Trophoblast cell (in vitro differentiated cells and primary cell): Measurements from ENCODE around the gene AFDN. TPM values are rescaled to one million over a fixed set of nuclear protein-coding genes. Genes with fewer than 3 reads are reported as not detected.

Experiments used
- DNase-seq, 2 donors: peaks; one replicate each; pipeline ENCODE4 v3.0.0-alpha.2; 2016
- H2AFZ ChIP-seq: 2 replicates; pipeline ENCODE4 v1.6.1; 2013; ENCODE audit warnings: low read length, moderate library complexity, mild to moderate bottlenecking; ENCODE audit not compliant: insufficient read depth, poor library complexity
- H2AK5ac ChIP-seq: 2 replicates; pipeline ENCODE4 v1.6.1; 2013; ENCODE audit warnings: mild to moderate bottlenecking, low read length
- H2BK120ac ChIP-seq: 2 replicates; pipeline ENCODE4 v1.6.1; 2013; ENCODE audit warnings: low read length, mild to moderate bottlenecking, moderate library complexity; ENCODE audit not compliant: insufficient read depth, poor library complexity
- H2BK12ac ChIP-seq: 2 replicates; pipeline ENCODE4 v1.6.1; 2013; ENCODE audit warnings: mild to moderate bottlenecking, low read length, moderate library complexity
- H2BK5ac ChIP-seq: 2 replicates; pipeline ENCODE4 v1.6.1; 2013; ENCODE audit warnings: low read length, low read depth, moderate library complexity, mild to moderate bottlenecking; ENCODE audit not compliant: poor library complexity
- H3K14ac ChIP-seq: 2 replicates; pipeline ENCODE4 v1.6.1; 2013; ENCODE audit warnings: mild to moderate bottlenecking, low read length
- H3K18ac ChIP-seq: 2 replicates; pipeline ENCODE4 v1.6.1; 2013; ENCODE audit warnings: mild to moderate bottlenecking, low read length
- H3K23ac ChIP-seq: 2 replicates; pipeline ENCODE4 v1.6.1; 2013; ENCODE audit warnings: low read length
- H3K27ac ChIP-seq: 2 replicates; pipeline ENCODE4 v1.5.1; 2013; ENCODE audit warnings: low read depth, mild to moderate bottlenecking, inconsistent platforms, low read length, moderate library complexity
- H3K27me3 ChIP-seq: 2 replicates; pipeline ENCODE4 v1.6.1; 2013; ENCODE audit warnings: inconsistent platforms, mild to moderate bottlenecking, low read length, moderate library complexity; ENCODE audit not compliant: insufficient read depth
- H3K36me3 ChIP-seq, 2 experiments: 1 replicate in 1 of 2; 2 replicates in 1 of 2; pipeline ENCODE4 v1.6.1; 2013; ENCODE audit warnings: low read length in 2 of 2, mild to moderate bottlenecking in 2 of 2, moderate library complexity in 1 of 2; ENCODE audit not compliant: insufficient read depth in 2 of 2, control insufficient read depth in 1 of 2
- H3K4ac ChIP-seq: 2 replicates; pipeline ENCODE4 v1.6.1; 2013; ENCODE audit warnings: low read depth, mild to moderate bottlenecking, low read length, moderate library complexity
- H3K4me1 ChIP-seq, 2 experiments: 1 replicate in 1 of 2; 2 replicates in 1 of 2; pipeline ENCODE4 v1.6.1; 2013; ENCODE audit warnings: low read length in 2 of 2, mild to moderate bottlenecking in 2 of 2, moderate library complexity in 1 of 2; ENCODE audit not compliant: insufficient read depth in 2 of 2, control insufficient read depth in 1 of 2
- H3K4me2 ChIP-seq: 2 replicates; pipeline ENCODE4 v1.6.1; 2013; ENCODE audit warnings: inconsistent platforms, mild to moderate bottlenecking, low read length, moderate library complexity
- H3K4me3 ChIP-seq: 2 replicates; pipeline ENCODE4 v1.5.1; 2013; ENCODE audit warnings: mild to moderate bottlenecking, low read depth, low read length, inconsistent platforms
- H3K79me1 ChIP-seq: one replicate; pipeline ENCODE4 v1.6.1; 2013; ENCODE audit warnings: low read length
- H3K79me2 ChIP-seq: 2 replicates; pipeline ENCODE4 v1.6.1; 2013; ENCODE audit warnings: low read length, mild to moderate bottlenecking; ENCODE audit not compliant: control insufficient read depth, insufficient read depth, poor library complexity
- H3K9ac ChIP-seq: 2 replicates; pipeline ENCODE4 v1.6.1; 2013; ENCODE audit warnings: mild to moderate bottlenecking, low read length
- H3K9me3 ChIP-seq: 2 replicates; pipeline ENCODE4 v1.6.1; 2013; ENCODE audit warnings: low read depth, mild to moderate bottlenecking, control low read depth, inconsistent platforms, low read length; ENCODE audit not compliant: insufficient read depth
- H4K12ac ChIP-seq: 2 replicates; pipeline ENCODE4 v1.6.1; 2013; ENCODE audit warnings: low read depth, mild to moderate bottlenecking, low read length, moderate library complexity
- H4K8ac ChIP-seq: 2 replicates; pipeline ENCODE4 v1.6.1; 2013; ENCODE audit warnings: low read depth, mild to moderate bottlenecking, low read length, moderate library complexity
- H4K91ac ChIP-seq: one replicate; pipeline ENCODE4 v1.6.1; 2013; ENCODE audit warnings: low read depth, mild to moderate bottlenecking, low read length, moderate library complexity
- WGBS: extraction: QIAGEN DNeasy Blood & Tissue Kit; methylation state at CpG from one replicate; pipeline ENCODE4 v1.1.7; 2013; ENCODE audit warnings: missing lambda C conversion rate; ENCODE audit not compliant: insufficient read length, insufficient coverage; ENCODE audit errors: extremely low coverage; 5-methylcytosine and 5-hydroxymethylcytosine counted together
- polyA plus RNA-seq: library from polyadenylated mRNA; stranded (reverse); fragments of 200-250 nt; gene quantifications from 2 replicates; pipeline ENCODE4 v1.2.3, GENCODE V29; 2013

Gene AFDN, protein sequence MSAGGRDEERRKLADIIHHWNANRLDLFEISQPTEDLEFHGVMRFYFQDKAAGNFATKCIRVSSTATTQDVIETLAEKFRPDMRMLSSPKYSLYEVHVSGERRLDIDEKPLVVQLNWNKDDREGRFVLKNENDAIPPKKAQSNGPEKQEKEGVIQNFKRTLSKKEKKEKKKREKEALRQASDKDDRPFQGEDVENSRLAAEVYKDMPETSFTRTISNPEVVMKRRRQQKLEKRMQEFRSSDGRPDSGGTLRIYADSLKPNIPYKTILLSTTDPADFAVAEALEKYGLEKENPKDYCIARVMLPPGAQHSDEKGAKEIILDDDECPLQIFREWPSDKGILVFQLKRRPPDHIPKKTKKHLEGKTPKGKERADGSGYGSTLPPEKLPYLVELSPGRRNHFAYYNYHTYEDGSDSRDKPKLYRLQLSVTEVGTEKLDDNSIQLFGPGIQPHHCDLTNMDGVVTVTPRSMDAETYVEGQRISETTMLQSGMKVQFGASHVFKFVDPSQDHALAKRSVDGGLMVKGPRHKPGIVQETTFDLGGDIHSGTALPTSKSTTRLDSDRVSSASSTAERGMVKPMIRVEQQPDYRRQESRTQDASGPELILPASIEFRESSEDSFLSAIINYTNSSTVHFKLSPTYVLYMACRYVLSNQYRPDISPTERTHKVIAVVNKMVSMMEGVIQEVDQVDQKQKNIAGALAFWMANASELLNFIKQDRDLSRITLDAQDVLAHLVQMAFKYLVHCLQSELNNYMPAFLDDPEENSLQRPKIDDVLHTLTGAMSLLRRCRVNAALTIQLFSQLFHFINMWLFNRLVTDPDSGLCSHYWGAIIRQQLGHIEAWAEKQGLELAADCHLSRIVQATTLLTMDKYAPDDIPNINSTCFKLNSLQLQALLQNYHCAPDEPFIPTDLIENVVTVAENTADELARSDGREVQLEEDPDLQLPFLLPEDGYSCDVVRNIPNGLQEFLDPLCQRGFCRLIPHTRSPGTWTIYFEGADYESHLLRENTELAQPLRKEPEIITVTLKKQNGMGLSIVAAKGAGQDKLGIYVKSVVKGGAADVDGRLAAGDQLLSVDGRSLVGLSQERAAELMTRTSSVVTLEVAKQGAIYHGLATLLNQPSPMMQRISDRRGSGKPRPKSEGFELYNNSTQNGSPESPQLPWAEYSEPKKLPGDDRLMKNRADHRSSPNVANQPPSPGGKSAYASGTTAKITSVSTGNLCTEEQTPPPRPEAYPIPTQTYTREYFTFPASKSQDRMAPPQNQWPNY (N-terminal part only)
- polyA plus RNA-seq = 195 and 197 TPM in 2 replicates

- H3K4me2 ChIP-seq = peak within 1 kb of the TSS; percentile 84
- peak within 1 kb of the TSS; percentile 98 for H3K14ac ChIP-seq
- peak within 1 kb of the TSS; percentile 96 for H2BK12ac ChIP-seq
- H2BK5ac ChIP-seq = peak within 1 kb of the TSS; percentile 99
- H3K18ac ChIP-seq = peak within 1 kb of the TSS; percentile 100
- peak within 1 kb of the TSS; percentile 99 for H3K4ac ChIP-seq
- H3K36me3 ChIP-seq = peaks cover 0 to 2% of the 10 kb centered on the region in 2 experiments
- peaks cover 0 to 5% of the 10 kb centered on the region in 2 experiments for H3K4me1 ChIP-seq
- peak within 1 kb of the TSS; percentile 91 for H4K12ac ChIP-seq
- peaks cover 21% of the 10 kb centered on the region for H3K79me2 ChIP-seq
- no CpG with 5 or more reads among the region's 108 CpGs for WGBS
- H2BK120ac ChIP-seq = peak within 1 kb of the TSS; percentile 96
- peak within 1 kb of the TSS; percentile 93 for H3K27ac ChIP-seq
- no peak within 1 kb of the TSS for H3K23ac ChIP-seq
- peak; percentile 42 to 63 for DNase-seq
- H3K27me3 ChIP-seq = no peaks in the 10 kb centered on the region
- H3K9ac ChIP-seq = peak within 1 kb of the TSS; percentile 93
- peak within 1 kb of the TSS; percentile 86 for H4K8ac ChIP-seq
- peak within 1 kb of the TSS; percentile 98 for H2AK5ac ChIP-seq
- H3K9me3 ChIP-seq = no peaks in the 10 kb centered on the region
- H4K91ac ChIP-seq = peak within 1 kb of the TSS; percentile 99
- peak within 1 kb of the TSS; percentile 97 for H2AFZ ChIP-seq
- peaks cover 21% of the 10 kb centered on the region for H3K79me1 ChIP-seq
- peak within 1 kb of the TSS; percentile 98 for H3K4me3 ChIP-seq
Measured at GRCh38 chr6:167826896-167827582, at the start of gene AFDN. Gene AFDN (plus strand): TSS chr6:167826911. CDS start chr6:167827133, 222 bp downstream.

DNA sequence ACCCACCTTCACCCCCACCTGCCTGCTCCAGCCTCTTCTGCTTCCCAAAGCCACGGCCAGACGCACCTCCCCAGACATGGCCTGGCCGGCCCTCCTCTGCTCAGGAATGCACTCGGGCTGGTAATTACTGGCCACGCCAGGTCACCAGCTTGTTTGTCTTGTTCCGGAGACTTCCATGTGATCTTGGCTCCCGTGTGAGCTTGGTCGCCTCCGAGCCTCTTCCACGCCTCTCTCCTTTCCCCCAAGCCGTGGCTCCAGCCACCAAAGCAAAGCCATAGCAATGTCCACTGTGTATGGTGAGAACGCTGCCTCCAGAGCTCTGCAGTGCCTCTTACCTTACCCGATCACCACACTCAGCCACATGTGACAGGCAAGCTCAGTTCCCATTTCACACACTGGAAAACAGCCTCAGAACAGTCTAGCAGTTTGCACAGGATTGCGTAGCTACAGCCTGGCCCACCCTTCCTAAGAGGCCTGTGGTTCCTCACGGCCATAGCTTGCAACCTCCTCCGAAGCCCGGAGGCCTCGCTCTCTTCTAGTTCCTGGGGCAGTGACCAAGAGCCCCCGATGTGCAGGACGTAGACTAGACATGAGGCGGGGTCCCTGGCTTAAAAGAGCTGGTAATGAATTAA, 48.1 kb upstream of the AFDN start:
- Histone ChIP-seq H3K14ac (peak overlapping the region; percentile 69), H3K79me2 (peaks cover 3% of the 10 kb centered on the region), H3K4ac (peak overlapping the region; percentile 44), H3K27ac (peak overlapping the region; percentile 72), H4K91ac (peak overlapping the region; percentile 82), H2BK12ac (peak overlapping the region; percentile 91), H3K18ac (peak overlapping the region; percentile 79), H2BK120ac (peak overlapping the region; percentile 75), H3K36me3 (no peaks in the 10 kb centered on the region), H3K23ac (no peak overlapping the region), H2AFZ (peak overlapping the region; percentile 33), H3K9ac (no peak overlapping the region), H3K4me1 (peaks cover 9 to 22% of the 10 kb centered on the region in 2 experiments), H2BK5ac (peak overlapping the region; percentile 37), H3K79me1 (peaks cover 10% of the 10 kb centered on the region), H3K9me3 (no peaks in the 10 kb centered on the region), H3K4me3 (no peak overlapping the region), H3K4me2 (peak overlapping the region; percentile 15), H2AK5ac (peak overlapping the region; percentile 74), H4K12ac (peak overlapping the region; percentile 54), H4K8ac (peak overlapping the region; percentile 72), H3K27me3 (no peaks in the 10 kb centered on the region)
- WGBS = no CpG with 5 or more reads among the region's 21 CpGs
- DNase-seq = peak; percentile 86 to 88

DNA sequence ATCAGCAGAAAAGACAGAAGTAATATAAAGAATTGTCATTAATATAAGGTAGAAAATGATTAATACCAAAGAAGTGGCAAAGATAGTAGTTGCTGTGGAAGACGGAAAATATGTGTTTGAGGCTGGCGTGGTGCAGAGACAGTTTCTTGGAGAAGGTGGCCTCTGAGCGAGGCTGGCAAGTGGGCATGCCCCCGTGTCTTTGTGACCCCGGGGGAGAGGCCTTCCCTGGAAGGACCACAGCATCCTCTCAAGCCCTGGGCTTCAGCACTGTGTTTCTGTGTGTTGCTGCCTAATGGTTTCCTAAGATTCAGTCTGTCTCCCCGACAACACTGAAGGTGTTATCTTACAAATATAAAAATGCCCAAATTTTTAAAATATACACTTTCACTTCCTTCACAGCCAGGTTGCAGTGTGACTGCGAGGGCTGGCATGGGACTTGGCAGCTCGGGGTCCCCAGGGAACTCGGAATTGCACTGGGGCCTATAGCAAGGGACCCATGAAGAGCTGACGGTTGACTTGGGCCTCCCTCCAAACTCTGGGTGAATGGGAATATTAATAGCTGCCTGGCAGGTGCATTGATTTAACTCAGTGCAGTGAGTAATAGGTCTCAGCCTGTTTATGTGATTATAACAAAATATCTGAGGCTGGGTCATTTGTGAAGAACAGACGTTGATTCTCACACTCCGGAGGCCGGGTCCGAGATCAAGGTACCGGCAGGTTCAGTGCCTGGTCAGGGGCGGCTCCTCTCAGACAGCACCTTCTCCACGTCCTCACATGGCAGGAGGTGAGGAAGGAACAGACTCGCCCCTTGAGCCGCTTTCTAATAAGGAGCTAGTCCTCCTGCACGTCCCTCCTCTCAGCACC, 47.4 kb upstream of the AFDN start:
- Histone ChIP-seq H3K27me3 (no peaks in the 10 kb centered on the region), H2AK5ac (peak overlapping the region; percentile 67), H4K91ac (peak overlapping the region; percentile 82), H3K14ac (peak overlapping the region; percentile 21), H3K4me1 (peaks cover 9 to 22% of the 10 kb centered on the region in 2 experiments), H2AFZ (no peak overlapping the region), H2BK120ac (peak overlapping the region; percentile 48), H2BK12ac (peak overlapping the region; percentile 83), H3K79me2 (peaks cover 3% of the 10 kb centered on the region), H3K18ac (no peak overlapping the region), H3K4me3 (no peak overlapping the region), H2BK5ac (no peak overlapping the region), H3K23ac (no peak overlapping the region), H3K9me3 (no peaks in the 10 kb centered on the region), H3K4me2 (no peak overlapping the region), H3K36me3 (no peaks in the 10 kb centered on the region), H3K27ac (no peak overlapping the region), H4K12ac (no peak overlapping the region), H3K79me1 (peaks cover 10% of the 10 kb centered on the region), H3K9ac (no peak overlapping the region), H4K8ac (peak overlapping the region; percentile 6), H3K4ac (peak overlapping the region; percentile 43)
- no peak for DNase-seq
- no CpG with 5 or more reads among the region's 20 CpGs for WGBS
